Measurements from ENCODE around the gene LBHD1. TPM values are rescaled to one million over a fixed set of nuclear protein-coding genes. Genes with fewer than 3 reads are reported as not detected.
A peak's percentile ranks its signal among the peaks of the same experiment; 100 is the strongest.
"Not testable (repeated sequence)": the region's sequence is repeated elsewhere in the genome, so short reads cannot be mapped to it uniquely, and the experiment has no call there.

LBHD1 gene
- total RNA-seq, 1 experiment from 2014 or later, result 10.4 TPM

DNA sequence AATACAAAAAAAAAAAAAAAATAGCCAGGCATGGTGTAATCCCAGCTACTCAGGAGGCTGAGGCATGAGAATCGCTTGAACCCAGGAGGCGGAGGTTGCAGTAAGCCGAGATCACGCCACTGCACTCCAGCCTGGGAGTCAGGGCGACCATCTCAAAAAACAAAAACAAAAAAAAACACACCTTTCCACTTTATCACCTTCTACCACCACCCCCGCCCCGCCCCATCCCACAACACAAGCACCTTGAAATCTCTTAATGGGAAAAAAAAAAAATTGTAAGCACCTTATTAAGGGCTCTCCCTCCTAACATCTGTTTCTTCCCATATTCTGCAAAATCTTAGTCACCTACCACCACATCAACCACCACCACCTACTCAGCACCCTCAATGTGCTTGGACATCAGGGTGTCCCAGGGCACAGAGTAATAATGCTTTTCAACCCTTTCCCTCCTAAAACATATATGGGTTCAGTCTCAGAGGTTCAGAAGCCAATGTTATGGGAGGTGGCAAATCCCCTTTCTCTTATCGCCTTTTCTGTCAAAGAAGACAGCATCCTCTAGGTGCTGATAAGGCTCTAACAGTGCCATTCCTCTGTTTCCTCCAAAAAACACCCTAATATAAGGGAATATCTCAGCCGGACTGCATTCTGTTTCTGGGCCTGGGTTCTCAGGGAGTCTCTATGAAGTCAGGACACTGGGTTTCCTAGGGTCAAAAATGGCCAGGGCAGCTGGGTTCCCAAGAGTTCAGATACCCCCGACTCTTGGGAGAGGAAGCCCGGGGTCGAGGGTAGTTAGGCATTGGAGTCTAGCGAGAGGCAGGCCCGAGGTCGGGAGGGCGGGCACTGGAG lies 19.7 kb downstream of the LBHD1 start:
- Histone ChIP-seq H3K27ac (ENCODE audit: insufficient read length, low read depth, low read length) (no peak overlapping the region), H4K8ac (replicated peaks; ENCODE audit: insufficient read length, low read depth, low read length) (no peak overlapping the region), H3K9ac (ENCODE audit: extremely low read depth, insufficient read length, low read length) (peak overlapping the region; percentile 84), H2BK5ac (ENCODE audit: insufficient read length, low read length) (no peak overlapping the region), H4K91ac (ENCODE audit: insufficient read length, low read depth, low read length) (no peak overlapping the region), H2AK5ac (ENCODE audit: insufficient read length, low read length) (no peak overlapping the region), H3K56ac (ENCODE audit: insufficient read length, low read depth, low read length) (no peak overlapping the region), H3K4me2 (ENCODE audit: insufficient read depth, insufficient read length, low read length) (peak overlapping the region; percentile 90), H2BK20ac (ENCODE audit: low read depth, low read length, poor library complexity, severe bottlenecking) (no peak overlapping the region), H3K14ac (ENCODE audit: insufficient read depth, low read length) (no peak overlapping the region), H3K4ac (ENCODE audit: low read depth, low read length) (no peak overlapping the region), H3K27me3 (ENCODE audit: insufficient read depth, low read length) (no peaks in the 10 kb centered on the region), H3K23ac (ENCODE audit: insufficient read length, low read depth, low read length) (no peak overlapping the region), H4K20me1 (ENCODE audit: control insufficient read depth, insufficient read depth, insufficient read length) (no peaks in the 10 kb centered on the region), H2AFZ (ENCODE audit: low read length) (no peak overlapping the region), H2BK120ac (ENCODE audit: low read depth, low read length, poor library complexity, severe bottlenecking) (no peak overlapping the region), H3T11ph (ENCODE audit: low read length) (no peak overlapping the region), H3K4me1 (ENCODE audit: insufficient read depth, low read length) (no peaks in the 10 kb centered on the region), H3K9me3 (ENCODE audit: control insufficient read depth, low read depth, low read length) (no peaks in the 10 kb centered on the region), H3K23me2 (ENCODE audit: insufficient read length, low read depth, low read length, poor library complexity, severe bottlenecking) (peaks cover 4% of the 10 kb centered on the region), H3K79me2 (ENCODE audit: insufficient read depth, low read length) (peaks cover 4% of the 10 kb centered on the region; the same call in 1 of the 2 replicates), H2BK12ac (ENCODE audit: insufficient read length, low read depth, low read length) (no peak overlapping the region), H3K18ac (ENCODE audit: insufficient read length, low read depth, low read length) (no peak overlapping the region), H4K5ac (ENCODE audit: insufficient read length, low read depth, low read length) (no peak overlapping the region), H3K79me1 (ENCODE audit: insufficient read depth, low read depth, low read length, poor library complexity, severe bottlenecking) (no peaks in the 10 kb centered on the region), H2BK15ac (ENCODE audit: low read depth, low read length) (no peak overlapping the region)
- H3K4me1 Mint-ChIP-seq, result peaks cover 4 to 9% of the 10 kb centered on the region in 2 experiments
- no peak for DNase-seq
- WGBS (ENCODE audit: extremely low coverage, insufficient read length, low lambda C conversion rate), result no CpG with 5 or more reads among the region's 16 CpGs
- H3K27ac Mint-ChIP-seq, result peak overlapping the region; percentile 86 to 96 (median 86)
- H3K36me3 Mint-ChIP-seq (ENCODE audit: insufficient read depth in 1 of 3, low read depth in 3 of 3), result peaks cover 8 to 24% (median 12%) of the 10 kb centered on the region in 3 experiments; a peak in 6 of 7 replicates
- H3K9me3 Mint-ChIP-seq, result no peaks in the 10 kb centered on the region
- H3K27me3 Mint-ChIP-seq (ENCODE audit: low read depth), result no peaks in the 10 kb centered on the region
- H3K4me3 Mint-ChIP-seq, result peak overlapping the region; percentile 92 to 94
- TF ChIP-seq, protein P1, sequence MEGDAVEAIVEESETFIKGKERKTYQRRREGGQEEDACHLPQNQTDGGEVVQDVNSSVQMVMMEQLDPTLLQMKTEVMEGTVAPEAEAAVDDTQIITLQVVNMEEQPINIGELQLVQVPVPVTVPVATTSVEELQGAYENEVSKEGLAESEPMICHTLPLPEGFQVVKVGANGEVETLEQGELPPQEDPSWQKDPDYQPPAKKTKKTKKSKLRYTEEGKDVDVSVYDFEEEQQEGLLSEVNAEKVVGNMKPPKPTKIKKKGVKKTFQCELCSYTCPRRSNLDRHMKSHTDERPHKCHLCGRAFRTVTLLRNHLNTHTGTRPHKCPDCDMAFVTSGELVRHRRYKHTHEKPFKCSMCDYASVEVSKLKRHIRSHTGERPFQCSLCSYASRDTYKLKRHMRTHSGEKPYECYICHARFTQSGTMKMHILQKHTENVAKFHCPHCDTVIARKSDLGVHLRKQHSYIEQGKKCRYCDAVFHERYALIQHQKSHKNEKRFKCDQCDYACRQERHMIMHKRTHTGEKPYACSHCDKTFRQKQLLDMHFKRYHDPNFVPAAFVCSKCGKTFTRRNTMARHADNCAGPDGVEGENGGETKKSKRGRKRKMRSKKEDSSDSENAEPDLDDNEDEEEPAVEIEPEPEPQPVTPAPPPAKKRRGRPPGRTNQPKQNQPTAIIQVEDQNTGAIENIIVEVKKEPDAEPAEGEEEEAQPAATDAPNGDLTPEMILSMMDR (conservative IDR thresholded peaks at IDR 0.05), result no peak

GRCh38 chr11:62650283-62650682 lies 21.8 kb downstream of the LBHD1 start:
- H2BK5ac ChIP-seq (ENCODE audit: insufficient read length, low read length); H2AFZ ChIP-seq (ENCODE audit: low read length); H4K5ac ChIP-seq (ENCODE audit: insufficient read length, low read depth, low read length); H3K56ac ChIP-seq (ENCODE audit: insufficient read length, low read depth, low read length); H3K79me2 ChIP-seq (ENCODE audit: insufficient read depth, low read length); H2BK20ac ChIP-seq (ENCODE audit: low read depth, low read length, poor library complexity, severe bottlenecking); H3K4ac ChIP-seq (ENCODE audit: low read depth, low read length); H4K8ac ChIP-seq (replicated peaks; ENCODE audit: insufficient read length, low read depth, low read length); H2BK15ac ChIP-seq (ENCODE audit: low read depth, low read length); H3K27ac ChIP-seq (ENCODE audit: insufficient read length, low read depth, low read length); H3K27me3 Mint-ChIP-seq (ENCODE audit: low read depth); H3K27me3 ChIP-seq (ENCODE audit: insufficient read depth, low read length); H3K4me3 Mint-ChIP-seq; H2AK5ac ChIP-seq (ENCODE audit: insufficient read length, low read length); H4K20me1 ChIP-seq (ENCODE audit: control insufficient read depth, insufficient read depth, insufficient read length); H3K9me3 Mint-ChIP-seq; H4K91ac ChIP-seq (ENCODE audit: insufficient read length, low read depth, low read length); H3K23me2 ChIP-seq (ENCODE audit: insufficient read length, low read depth, low read length, poor library complexity, severe bottlenecking); H3K18ac ChIP-seq (ENCODE audit: insufficient read length, low read depth, low read length); H3K14ac ChIP-seq (ENCODE audit: insufficient read depth, low read length); H3K4me2 ChIP-seq (ENCODE audit: insufficient read depth, insufficient read length, low read length); H3K23ac ChIP-seq (ENCODE audit: insufficient read length, low read depth, low read length); H3K9ac ChIP-seq (ENCODE audit: extremely low read depth, insufficient read length, low read length); H3K9me3 ChIP-seq (ENCODE audit: control insufficient read depth, low read depth, low read length); DNase-seq; H2BK12ac ChIP-seq (ENCODE audit: insufficient read length, low read depth, low read length); H2BK120ac ChIP-seq (ENCODE audit: low read depth, low read length, poor library complexity, severe bottlenecking); H3T11ph ChIP-seq (ENCODE audit: low read length); H3K79me1 ChIP-seq (ENCODE audit: insufficient read depth, low read depth, low read length, poor library complexity, severe bottlenecking); H3K27ac Mint-ChIP-seq; H3K4me1 ChIP-seq (ENCODE audit: insufficient read depth, low read length): not testable (repeated sequence)
- Mint-ChIP-seq H3K4me1 (peaks cover 9 to 13% of the 10 kb centered on the region in 2 experiments), H3K36me3 (ENCODE audit: insufficient read depth in 1 of 3, low read depth in 3 of 3) (peaks cover 8 to 27% (median 12%) of the 10 kb centered on the region in 3 experiments; a peak in 6 of 7 replicates)
- no CpG with 5 or more reads among the region's 12 CpGs for WGBS (ENCODE audit: extremely low coverage, insufficient read length, low lambda C conversion rate)

Measured in H9 (cell line).